Bronchial epithelial cell (primary cell): ENCODE measurements around the gene XKR7. TPM values are rescaled to one million over a fixed set of nuclear protein-coding genes. Genes with fewer than 3 reads are reported as not detected.
A peak's percentile ranks its signal among the peaks of the same experiment; 100 is the strongest.

Experiments
- DNase-seq: peaks from one replicate; pipeline ENCODE4 v3.0.0-alpha.2; 2010; ENCODE audit warnings: low read depth
- FAIRE-seq: peaks from 2 replicates; lab custom pipeline; 2011; peaks lifted over from hg19 to GRCh38; lab: Jason Lieb, UNC
- H3K27me3 ChIP-seq: 2 replicates; pipeline ENCODE4 v1.5.1; 2011; ENCODE audit warnings: low read length; ENCODE audit not compliant: control insufficient read depth, insufficient read depth
- H3K36me3 ChIP-seq: 2 replicates; pipeline ENCODE4 v1.5.1; 2011; ENCODE audit warnings: low read length; ENCODE audit not compliant: control insufficient read depth, insufficient read depth
- H3K4me3 ChIP-seq: 2 replicates; pipeline ENCODE4 v1.5.1; 2011; ENCODE audit warnings: mild to moderate bottlenecking, low read depth, low read length, control low read depth
- total RNA-seq: library from RNA; depleted of rRNA; stranded (reverse); fragments of >200 nt; gene quantifications from 2 replicates; pipeline ENCODE4 v1.2.1, GENCODE V29; 2014
- TF ChIP-seq, protein P1 (sequence below): IDR thresholded peaks from 2 replicates; pipeline ENCODE4 v1.5.1; 2011; ENCODE audit warnings: mild to moderate bottlenecking, moderate library complexity, low read length, control low read depth, inconsistent platforms; ENCODE audit not compliant: insufficient read depth, severe bottlenecking

The XKR7 gene
- total RNA-seq, 1 donor from 2014 or later: not detected

DNA sequence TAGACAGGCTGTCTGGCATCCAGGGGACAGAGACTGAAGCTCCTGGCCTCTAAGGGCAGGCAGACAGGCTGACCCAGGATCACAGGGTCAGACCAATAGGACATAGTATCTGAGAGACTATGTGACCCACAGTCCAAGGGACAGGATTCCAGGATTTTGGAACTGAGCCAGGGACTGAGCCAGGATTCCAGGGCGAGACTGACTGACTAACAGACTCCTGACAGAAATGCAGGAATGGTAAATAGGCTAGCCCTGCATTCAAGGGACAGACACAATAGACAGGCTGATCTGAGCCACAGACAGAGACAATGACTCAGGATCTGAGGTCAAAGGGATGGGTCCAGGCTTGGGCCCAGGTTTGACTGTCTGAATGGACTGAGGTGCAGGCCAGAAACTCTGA lies 19.8 kb downstream of the XKR7 start:
- Histone ChIP-seq H3K27me3 (peaks cover 2% of the 10 kb centered on the region), H3K36me3 (no peaks in the 10 kb centered on the region), H3K4me3 (no peak overlapping the region)
- TF ChIP-seq, protein P1, sequence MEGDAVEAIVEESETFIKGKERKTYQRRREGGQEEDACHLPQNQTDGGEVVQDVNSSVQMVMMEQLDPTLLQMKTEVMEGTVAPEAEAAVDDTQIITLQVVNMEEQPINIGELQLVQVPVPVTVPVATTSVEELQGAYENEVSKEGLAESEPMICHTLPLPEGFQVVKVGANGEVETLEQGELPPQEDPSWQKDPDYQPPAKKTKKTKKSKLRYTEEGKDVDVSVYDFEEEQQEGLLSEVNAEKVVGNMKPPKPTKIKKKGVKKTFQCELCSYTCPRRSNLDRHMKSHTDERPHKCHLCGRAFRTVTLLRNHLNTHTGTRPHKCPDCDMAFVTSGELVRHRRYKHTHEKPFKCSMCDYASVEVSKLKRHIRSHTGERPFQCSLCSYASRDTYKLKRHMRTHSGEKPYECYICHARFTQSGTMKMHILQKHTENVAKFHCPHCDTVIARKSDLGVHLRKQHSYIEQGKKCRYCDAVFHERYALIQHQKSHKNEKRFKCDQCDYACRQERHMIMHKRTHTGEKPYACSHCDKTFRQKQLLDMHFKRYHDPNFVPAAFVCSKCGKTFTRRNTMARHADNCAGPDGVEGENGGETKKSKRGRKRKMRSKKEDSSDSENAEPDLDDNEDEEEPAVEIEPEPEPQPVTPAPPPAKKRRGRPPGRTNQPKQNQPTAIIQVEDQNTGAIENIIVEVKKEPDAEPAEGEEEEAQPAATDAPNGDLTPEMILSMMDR: no peak
- DNase-seq (peak; percentile 79), FAIRE-seq (peak; percentile 87)

DNA sequence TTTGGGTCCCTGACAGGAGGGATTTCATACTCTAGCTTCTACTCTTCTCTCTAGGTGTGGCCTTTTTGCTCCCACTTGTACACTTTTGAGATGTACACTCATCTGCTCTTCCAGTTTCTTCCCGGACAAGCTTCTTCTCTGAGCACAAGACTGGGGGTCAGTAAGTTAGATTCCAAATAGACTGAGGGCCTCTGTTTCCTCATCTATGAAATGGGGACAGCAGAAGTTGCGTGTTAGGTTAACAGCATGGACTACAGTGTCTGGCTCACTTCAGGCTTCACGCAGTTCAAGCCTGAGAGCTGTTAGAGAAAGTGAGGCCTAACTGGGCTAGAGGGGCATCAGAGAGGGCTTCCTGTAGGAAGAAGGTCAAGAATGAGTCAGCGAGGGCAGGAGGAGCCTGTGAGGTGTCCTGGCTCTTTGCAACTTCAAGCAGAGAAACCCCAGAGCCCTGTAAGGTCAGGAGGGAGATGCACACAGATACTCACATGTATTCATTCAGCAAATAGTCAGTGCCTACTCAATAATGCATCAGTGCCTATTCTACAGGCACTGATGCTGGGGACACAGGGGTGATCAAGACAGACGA lies 20.6 kb downstream of the XKR7 start:
- H3K36me3 ChIP-seq: no peaks in the 10 kb centered on the region
- peaks cover 2% of the 10 kb centered on the region for H3K27me3 ChIP-seq
- no peak for FAIRE-seq
- TF ChIP-seq, protein P1: no peak
- no peak for DNase-seq
- H3K4me3 ChIP-seq: no peak overlapping the region

DNA sequence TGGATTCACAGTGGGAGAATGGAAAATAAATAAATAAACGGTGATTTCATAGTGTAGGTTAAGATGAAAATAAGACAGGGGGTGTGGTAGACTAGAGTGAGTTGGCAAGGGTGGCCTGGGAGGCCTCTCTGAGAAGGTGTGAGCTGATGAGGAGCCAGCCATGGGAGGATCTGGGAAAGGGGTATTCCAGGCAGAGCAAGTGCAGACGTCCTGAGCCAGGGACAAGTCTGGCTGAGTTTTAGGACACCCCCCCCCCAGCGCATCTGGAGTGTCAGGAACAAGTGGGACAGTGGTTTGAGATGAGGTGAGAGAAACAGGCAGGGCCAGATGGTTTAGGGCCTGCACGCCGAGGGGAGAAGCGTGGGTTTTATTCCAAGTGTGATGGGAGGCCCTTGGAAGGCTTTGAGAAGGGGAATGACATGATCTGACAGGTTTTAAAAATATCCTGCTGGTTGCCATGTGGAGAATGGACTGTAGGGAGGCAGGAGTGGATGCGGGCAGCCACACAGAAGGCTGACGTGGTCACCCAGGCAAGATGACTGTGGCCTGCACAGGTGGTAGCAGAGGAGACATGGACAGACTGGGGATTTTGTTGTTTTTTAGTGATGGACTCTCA lies 21.2 kb downstream of the XKR7 start:
- peak; percentile 18 for FAIRE-seq

DNA sequence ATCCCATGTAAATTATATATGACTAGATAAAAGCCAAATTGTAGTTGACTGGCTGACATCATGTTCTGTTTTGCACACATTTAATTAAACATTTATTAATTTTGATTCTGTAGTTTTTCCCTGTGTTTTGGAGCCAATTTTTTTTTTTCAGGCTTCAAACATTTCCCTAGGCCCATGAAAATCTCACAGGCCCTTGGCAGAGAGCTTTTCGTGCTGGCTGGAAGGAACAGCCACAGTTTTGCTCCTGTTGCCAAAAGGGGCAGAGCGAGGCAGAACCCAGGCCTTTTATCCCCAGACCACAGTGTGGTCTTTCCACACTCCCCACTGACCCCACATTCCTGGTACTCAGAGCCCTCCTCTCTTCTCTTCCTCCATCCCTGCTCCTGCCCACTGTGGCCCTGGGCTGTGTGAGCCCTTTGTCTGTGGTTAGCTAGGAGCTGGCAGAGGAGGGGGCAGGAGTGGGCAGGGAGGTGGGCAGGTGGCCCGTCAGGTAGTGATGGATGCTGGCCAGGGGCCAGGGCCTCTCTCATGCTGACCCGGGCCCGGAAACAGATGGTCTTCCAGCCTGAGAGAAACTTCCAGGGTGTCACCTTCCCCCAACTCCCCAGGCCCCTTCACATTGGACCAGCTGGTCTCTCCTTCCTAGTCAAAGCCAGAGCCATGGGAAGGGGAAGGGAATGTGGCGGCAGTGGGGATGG lies 22.8 kb downstream of the XKR7 start:
- Histone ChIP-seq H3K4me3 (no peak overlapping the region), H3K27me3 (peaks cover 15% of the 10 kb centered on the region), H3K36me3 (no peaks in the 10 kb centered on the region)
- FAIRE-seq (no peak), DNase-seq (no peak)
- TF ChIP-seq, protein P1: no peak

More for the DNA sequence above, 21.2 kb downstream of the XKR7 start:
- no peak for DNase-seq
- TF ChIP-seq, protein P1: no peak
- peaks cover 5% of the 10 kb centered on the region for H3K27me3 ChIP-seq
- H3K4me3 ChIP-seq: no peak overlapping the region
- H3K36me3 ChIP-seq: no peaks in the 10 kb centered on the region

DNA sequence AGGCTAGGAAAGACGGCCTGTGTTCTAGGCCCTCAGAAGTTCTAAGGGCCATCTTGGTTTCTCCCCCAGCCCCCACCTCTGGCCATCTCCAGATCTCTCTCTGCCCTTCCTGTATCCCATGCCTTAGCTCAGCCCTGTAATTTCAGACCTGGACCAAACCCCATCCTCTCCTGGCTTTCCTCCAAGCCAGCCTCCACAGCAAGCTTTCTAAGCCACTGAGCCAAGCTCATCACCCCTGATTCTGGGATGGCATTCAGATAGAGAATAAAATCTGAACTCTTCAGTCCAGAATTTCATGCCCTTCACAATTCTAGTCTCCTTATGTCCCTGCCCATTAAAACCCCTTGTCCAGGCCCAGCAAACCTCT lies 23.4 kb downstream of the XKR7 start:
- FAIRE-seq: no peak
- Histone ChIP-seq H3K27me3 (peaks cover 15% of the 10 kb centered on the region), H3K36me3 (no peaks in the 10 kb centered on the region), H3K4me3 (no peak overlapping the region)
- DNase-seq: no peak
- TF ChIP-seq, protein P1: no peak
